Measurements from ENCODE around the gene ATXN1. TPM values are rescaled to one million over a fixed set of nuclear protein-coding genes. Genes with fewer than 3 reads are reported as not detected.

ATXN1 gene
- total RNA-seq, 4 donors from 2014 or later: 26.4 to 46.4 (median 36.1) TPM

DNA sequence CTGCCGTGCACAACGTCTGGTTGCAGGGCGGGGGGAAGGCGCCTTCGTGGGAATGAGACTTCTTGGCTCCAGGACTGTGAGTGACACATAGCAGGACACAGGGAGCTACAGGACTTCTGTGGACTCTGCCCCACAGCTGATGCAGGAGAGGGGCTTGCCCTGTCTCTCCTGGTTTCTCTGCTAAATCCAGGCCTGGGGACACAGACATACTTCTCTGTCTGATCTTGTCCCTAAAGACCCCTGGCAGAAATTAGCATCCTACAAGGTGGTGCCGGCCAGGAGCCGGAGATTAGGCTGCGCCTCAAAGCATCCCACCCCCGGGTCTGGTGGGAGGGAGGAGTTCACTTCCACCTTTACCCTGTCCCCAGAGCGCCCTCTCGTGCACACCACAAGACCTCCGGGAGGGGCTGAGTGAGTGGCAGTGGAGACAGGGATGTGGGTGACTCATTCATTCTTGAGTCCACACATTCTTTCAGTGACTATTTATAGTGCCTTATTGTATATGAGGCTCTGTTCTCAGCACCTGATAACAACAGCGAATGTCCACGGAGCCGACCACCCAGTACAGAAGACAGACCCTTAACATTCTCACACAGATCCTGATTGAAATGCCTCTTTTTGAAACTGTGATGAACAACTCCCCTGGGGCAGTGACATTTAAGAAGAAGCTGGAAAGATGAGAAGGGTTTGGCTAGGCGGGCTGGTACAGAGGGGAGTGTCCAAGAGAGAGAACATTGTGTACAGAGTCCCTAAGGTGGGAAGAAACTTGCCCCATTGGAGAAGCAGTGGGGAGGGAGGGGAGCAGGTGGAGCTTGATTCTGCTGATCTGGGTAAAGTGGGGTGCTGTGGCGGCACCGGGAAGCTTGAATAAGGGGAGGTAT lies 483.9 kb downstream of the ATXN1 start:
- ATAC-seq (ENCODE audit: low FRiP score) (peak; percentile 67), DNase-seq (ENCODE audit: low spot score) (no peak)

DNA sequence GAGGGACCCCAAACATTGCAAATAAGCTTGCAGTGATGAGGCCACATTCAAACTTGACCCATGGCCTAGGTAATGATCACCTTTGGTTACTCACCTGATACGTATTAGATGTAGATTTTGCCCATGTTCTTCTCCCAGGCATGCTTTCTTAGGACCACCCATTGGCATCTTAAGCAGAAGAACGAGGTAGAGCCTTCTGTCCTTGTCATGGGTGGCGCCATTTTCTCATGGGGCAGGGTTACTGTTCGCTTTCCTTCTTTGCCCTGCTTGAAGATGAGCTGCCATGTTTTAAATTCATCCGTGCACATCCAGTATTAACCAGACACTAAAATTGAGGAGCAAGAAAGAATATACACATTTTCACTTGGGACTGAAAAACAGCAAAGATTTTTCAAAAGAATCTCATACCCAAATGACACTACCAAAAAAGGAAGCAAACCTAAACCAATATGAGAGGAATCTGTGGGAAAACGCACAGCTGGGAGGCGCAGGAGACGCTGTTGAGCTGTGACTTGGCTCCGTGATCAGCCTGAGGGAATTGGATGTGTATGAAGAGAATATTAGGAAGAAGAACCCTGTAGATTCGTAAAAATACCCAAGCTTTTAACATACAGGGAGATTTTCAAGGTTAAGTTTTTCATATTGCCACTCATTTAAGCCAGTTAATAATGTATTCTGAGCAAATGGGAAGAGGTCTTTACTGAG lies 486.2 kb downstream of the ATXN1 start:
- ATAC-seq (ENCODE audit: low FRiP score) (no peak), DNase-seq (ENCODE audit: low spot score) (no peak)
- TF ChIP-seq CTCF (IDR thresholded peaks at IDR 0.05): no peak

More for the DNA sequence above, 483.9 kb downstream of the ATXN1 start:
- TF ChIP-seq CTCF (IDR thresholded peaks at IDR 0.05): no peak

DNA sequence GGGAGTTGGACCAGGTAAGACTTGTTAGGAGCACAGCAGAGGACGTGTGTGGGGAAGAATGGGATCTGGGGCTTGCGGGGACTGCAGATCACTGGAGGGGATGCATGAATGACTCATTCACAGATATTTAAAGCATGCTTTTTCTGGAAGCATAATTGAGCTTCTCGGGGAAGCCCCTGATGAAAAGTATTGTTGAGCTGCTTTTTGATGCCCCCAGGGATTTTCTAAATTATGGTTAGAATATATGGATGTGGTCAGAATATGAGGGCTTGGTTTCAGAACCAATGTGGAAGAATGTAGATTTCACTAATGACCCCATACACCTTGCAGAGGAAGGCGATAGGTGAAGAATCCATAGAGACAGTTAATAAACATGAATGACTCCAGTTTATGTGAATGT lies 486.8 kb downstream of the ATXN1 start:
- ATAC-seq (ENCODE audit: low FRiP score) (no peak), DNase-seq (ENCODE audit: low spot score) (no peak)
- TF ChIP-seq CTCF (IDR thresholded peaks at IDR 0.05): no peak

DNA sequence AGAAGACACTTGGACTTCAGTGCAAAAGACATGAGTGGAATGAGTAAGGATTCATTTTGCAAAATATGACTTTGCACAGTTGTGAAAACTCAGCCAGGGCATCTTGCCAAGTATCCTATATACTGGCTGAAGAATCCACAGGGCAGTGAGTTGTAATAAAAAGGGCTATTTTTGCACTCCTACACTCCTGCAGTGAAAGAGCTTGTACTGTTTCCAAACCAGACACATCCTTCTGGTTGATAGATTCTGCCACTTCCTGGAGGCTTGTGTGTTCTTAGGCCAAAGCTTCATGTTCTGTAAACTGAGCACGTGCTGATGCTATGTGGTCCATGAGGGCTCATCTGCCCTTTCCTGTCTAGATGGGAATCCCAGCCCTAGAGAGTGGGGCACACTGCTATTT lies 488.0 kb downstream of the ATXN1 start:
- DNase-seq (ENCODE audit: low spot score) (no peak), ATAC-seq (ENCODE audit: low FRiP score) (no peak)
- no peak for TF ChIP-seq CTCF (IDR thresholded peaks at IDR 0.05)

- TF ChIP-seq CTCF (IDR thresholded peaks at IDR 0.05): no peak
- ATAC-seq (ENCODE audit: low FRiP score): no peak
- DNase-seq (ENCODE audit: low spot score): no peak
Measured at GRCh38 chr6:16272201-16272600, 489.1 kb downstream of the ATXN1 start.

- TF ChIP-seq CTCF (IDR thresholded peaks at IDR 0.05): no peak
- DNase-seq (ENCODE audit: low spot score) (no peak), ATAC-seq (ENCODE audit: low FRiP score) (no peak)
Measured at GRCh38 chr6:16271428-16271827, 489.8 kb downstream of the ATXN1 start.
